Measurements from ENCODE around the gene RAB33B.
"Not testable (repeated sequence)": the region's sequence is repeated elsewhere in the genome, so short reads cannot be mapped to it uniquely, and the experiment has no call there.

RAB33B gene

GRCh38 chr4:139464512-139464911 is 10.6 kb downstream of the RAB33B start:
- not testable (repeated sequence) for DNase-seq (ENCODE audit: low read depth)

- DNase-seq (ENCODE audit: low read depth) = no peak
Measured at GRCh38 chr4:139465922-139466321, 12.0 kb downstream of the RAB33B start.

- not testable (repeated sequence) for DNase-seq (ENCODE audit: low read depth)
Measured at GRCh38 chr4:139468756-139469155, 14.8 kb downstream of the RAB33B start.

- no peak for DNase-seq (ENCODE audit: low read depth)
Measured at GRCh38 chr4:139469216-139469615, 15.3 kb downstream of the RAB33B start.

GRCh38 chr4:139469869-139470268 is 15.9 kb downstream of the RAB33B start:
- no peak for DNase-seq (ENCODE audit: low read depth)

- no peak for DNase-seq (ENCODE audit: low read depth)
Measured at GRCh38 chr4:139470295-139470694, 16.4 kb downstream of the RAB33B start.

GRCh38 chr4:139470997-139471665 is 17.2 kb downstream of the RAB33B start:
- DNase-seq (ENCODE audit: low read depth) = no peak

- no peak for DNase-seq (ENCODE audit: low read depth)
Measured at GRCh38 chr4:139472852-139473251, 18.9 kb downstream of the RAB33B start.

GRCh38 chr4:139476363-139476762 is 22.4 kb downstream of the RAB33B start:
- DNase-seq (ENCODE audit: low read depth) = no peak

GRCh38 chr4:139481465-139481864 is 27.5 kb downstream of the RAB33B start:
- no peak for DNase-seq (ENCODE audit: low read depth)

GRCh38 chr4:139483000-139483399 is 29.1 kb downstream of the RAB33B start:
- DNase-seq (ENCODE audit: low read depth) = no peak

GRCh38 chr4:139484783-139485311 is 30.9 kb downstream of the RAB33B start:
- DNase-seq (ENCODE audit: low read depth) = no peak

GRCh38 chr4:139488442-139488841 is 34.5 kb downstream of the RAB33B start:
- no peak for DNase-seq (ENCODE audit: low read depth)

- no peak for DNase-seq (ENCODE audit: low read depth)
Measured at GRCh38 chr4:139489638-139490037, 35.7 kb downstream of the RAB33B start.

GRCh38 chr4:139492429-139492828 is 38.5 kb downstream of the RAB33B start:
- DNase-seq (ENCODE audit: low read depth) = no peak

GRCh38 chr4:139493176-139493575 is 39.3 kb downstream of the RAB33B start:
- no peak for DNase-seq (ENCODE audit: low read depth)

- DNase-seq (ENCODE audit: low read depth) = no peak
Measured at GRCh38 chr4:139499186-139499585, 45.3 kb downstream of the RAB33B start.

- DNase-seq (ENCODE audit: low read depth) = no peak
Measured at GRCh38 chr4:139501117-139501516, 47.2 kb downstream of the RAB33B start.

GRCh38 chr4:139501527-139501926 is 47.6 kb downstream of the RAB33B start:
- DNase-seq (ENCODE audit: low read depth) = no peak

- no peak for DNase-seq (ENCODE audit: low read depth)
Measured at GRCh38 chr4:139501927-139502899, 48.3 kb downstream of the RAB33B start.

GRCh38 chr4:139503622-139504166 is 49.8 kb downstream of the RAB33B start:
- DNase-seq (ENCODE audit: low read depth) = no peak

GRCh38 chr4:139506774-139507173 is 52.9 kb downstream of the RAB33B start:
- no peak for DNase-seq (ENCODE audit: low read depth)

Data from T-helper 22 cell (primary cell).